ENCODE results near the gene SPIC.

DNA sequence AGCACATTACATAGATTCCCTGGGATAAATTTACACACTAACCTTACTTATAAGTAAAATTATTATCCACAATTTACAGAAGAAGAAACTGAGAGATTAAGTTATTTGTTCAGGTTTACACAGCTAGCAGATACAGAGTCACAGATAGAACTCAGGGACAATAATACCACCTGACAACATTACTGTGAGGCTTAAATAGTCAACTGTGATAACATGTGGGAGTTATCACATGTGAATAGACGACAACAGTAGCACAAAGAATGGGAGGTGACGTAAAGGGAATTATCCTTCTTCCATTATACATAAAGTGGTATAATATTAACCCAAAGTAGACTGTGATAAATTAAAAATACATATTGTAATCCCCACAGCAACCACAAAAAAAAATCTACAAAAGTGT, 6.2 kb upstream of the SPIC start:
- TF ChIP-seq, protein P1, sequence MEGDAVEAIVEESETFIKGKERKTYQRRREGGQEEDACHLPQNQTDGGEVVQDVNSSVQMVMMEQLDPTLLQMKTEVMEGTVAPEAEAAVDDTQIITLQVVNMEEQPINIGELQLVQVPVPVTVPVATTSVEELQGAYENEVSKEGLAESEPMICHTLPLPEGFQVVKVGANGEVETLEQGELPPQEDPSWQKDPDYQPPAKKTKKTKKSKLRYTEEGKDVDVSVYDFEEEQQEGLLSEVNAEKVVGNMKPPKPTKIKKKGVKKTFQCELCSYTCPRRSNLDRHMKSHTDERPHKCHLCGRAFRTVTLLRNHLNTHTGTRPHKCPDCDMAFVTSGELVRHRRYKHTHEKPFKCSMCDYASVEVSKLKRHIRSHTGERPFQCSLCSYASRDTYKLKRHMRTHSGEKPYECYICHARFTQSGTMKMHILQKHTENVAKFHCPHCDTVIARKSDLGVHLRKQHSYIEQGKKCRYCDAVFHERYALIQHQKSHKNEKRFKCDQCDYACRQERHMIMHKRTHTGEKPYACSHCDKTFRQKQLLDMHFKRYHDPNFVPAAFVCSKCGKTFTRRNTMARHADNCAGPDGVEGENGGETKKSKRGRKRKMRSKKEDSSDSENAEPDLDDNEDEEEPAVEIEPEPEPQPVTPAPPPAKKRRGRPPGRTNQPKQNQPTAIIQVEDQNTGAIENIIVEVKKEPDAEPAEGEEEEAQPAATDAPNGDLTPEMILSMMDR (IDR thresholded peaks at IDR 0.05) = no peak
- no peak for TF ChIP-seq EZH2phosphoT487 (IDR thresholded peaks at IDR 0.05)
- no peak for TF ChIP-seq EZH2 (IDR thresholded peaks at IDR 0.05)
